Stimulated activated naive CD4-positive, alpha-beta T cell (primary cell): ENCODE results near the gene LRPPRC.

Source experiments
- DNase-seq, 6 experiments: peaks; one replicate each; lab custom pipeline; 2025; lab: John Stamatoyannopoulos, UW

LRPPRC gene

GRCh38 chr2:43906448-43907109 is 89.2 kb downstream of the LRPPRC start:
- no peak for DNase-seq

GRCh38 chr2:43905871-43906270 is 89.9 kb downstream of the LRPPRC start:
- DNase-seq, result no peak

- no peak for DNase-seq
These were observed 90.4 kb downstream of the LRPPRC start for GRCh38 chr2:43905371-43905803.

GRCh38 chr2:43899589-43899988 is 96.2 kb downstream of the LRPPRC start:
- no peak for DNase-seq

- no peak for DNase-seq
These were observed 96.9 kb downstream of the LRPPRC start for GRCh38 chr2:43898838-43899346.

- DNase-seq, result no peak
These were observed 97.5 kb downstream of the LRPPRC start for GRCh38 chr2:43898134-43898837.

- DNase-seq, result no peak
These were observed 98.3 kb downstream of the LRPPRC start for GRCh38 chr2:43897492-43897891.

GRCh38 chr2:43896906-43897305 is 98.9 kb downstream of the LRPPRC start:
- no peak for DNase-seq

GRCh38 chr2:43894743-43895142 is 101.0 kb downstream of the LRPPRC start:
- DNase-seq, result no peak

GRCh38 chr2:43890855-43891254 is 104.9 kb downstream of the LRPPRC start:
- DNase-seq, result no peak

GRCh38 chr2:43889416-43889815 is 106.4 kb downstream of the LRPPRC start:
- DNase-seq, result no peak

GRCh38 chr2:43887176-43887575 is 108.6 kb downstream of the LRPPRC start:
- DNase-seq, result no peak

- no peak for DNase-seq
These were observed 110.6 kb downstream of the LRPPRC start for GRCh38 chr2:43885132-43885632.

- no peak for DNase-seq
These were observed 111.1 kb downstream of the LRPPRC start for GRCh38 chr2:43884689-43885088.

GRCh38 chr2:43882312-43882711 is 113.5 kb downstream of the LRPPRC start:
- DNase-seq, result no peak

GRCh38 chr2:43880952-43881351 is 114.8 kb downstream of the LRPPRC start:
- no peak for DNase-seq

GRCh38 chr2:43880471-43880870 is 115.3 kb downstream of the LRPPRC start:
- DNase-seq, result no peak

GRCh38 chr2:43879261-43879660 is 116.5 kb downstream of the LRPPRC start:
- DNase-seq, result no peak

- DNase-seq, result peak in 5 of 6 experiments; percentile 10 to 41 (median 24)
These were observed 117.9 kb downstream of the LRPPRC start for GRCh38 chr2:43877782-43878464.

- DNase-seq, result no peak
These were observed 120.9 kb downstream of the LRPPRC start for GRCh38 chr2:43874776-43875451.

- DNase-seq, result no peak
These were observed 123.6 kb downstream of the LRPPRC start for GRCh38 chr2:43872151-43872550.

- DNase-seq, result no peak
These were observed 140.5 kb downstream of the LRPPRC start for GRCh38 chr2:43855292-43855691.
